HG02938 (cell line): ENCODE data around the gene ZNF92.
"Not testable (repeated sequence)": the region's sequence is repeated elsewhere in the genome, so short reads cannot be mapped to it uniquely, and the experiment has no call there.

Experiments
- ATAC-seq: cut with Tn5 transposase; IDR thresholded peaks from one replicate; pipeline ENCODE4 v1.9.1; 2021; ENCODE audit warnings: mild to moderate bottlenecking, moderate library complexity; ENCODE audit not compliant: unreplicated experiment

Gene ZNF92

GRCh38 chr7:65422670-65423069 lies 49.0 kb downstream of the ZNF92 start:
- no peak for ATAC-seq

- ATAC-seq: not testable (repeated sequence)
These were observed 49.6 kb downstream of the ZNF92 start for GRCh38 chr7:65423286-65423685.

- no peak for ATAC-seq
These were observed 56.1 kb downstream of the ZNF92 start for GRCh38 chr7:65429642-65430343.

GRCh38 chr7:65430344-65431186 lies 56.9 kb downstream of the ZNF92 start:
- no peak for ATAC-seq

- ATAC-seq: no peak
These were observed 60.7 kb downstream of the ZNF92 start for GRCh38 chr7:65434307-65434706.

- ATAC-seq: no peak
These were observed 62.5 kb downstream of the ZNF92 start for GRCh38 chr7:65436163-65436562.

- no peak for ATAC-seq
These were observed 64.9 kb downstream of the ZNF92 start for GRCh38 chr7:65438598-65438997.

GRCh38 chr7:65441010-65441409 lies 67.4 kb downstream of the ZNF92 start:
- no peak for ATAC-seq

- no peak for ATAC-seq
These were observed 70.7 kb downstream of the ZNF92 start for GRCh38 chr7:65444205-65444842.

GRCh38 chr7:65444899-65445823 lies 71.5 kb downstream of the ZNF92 start:
- no peak for ATAC-seq

- not testable (repeated sequence) for ATAC-seq
These were observed 73.4 kb downstream of the ZNF92 start for GRCh38 chr7:65447041-65447440.

- no peak for ATAC-seq
These were observed 75.3 kb downstream of the ZNF92 start for GRCh38 chr7:65448816-65449504.

GRCh38 chr7:65449505-65449852 lies 75.8 kb downstream of the ZNF92 start:
- ATAC-seq: no peak
